ENCODE results near the gene RASA3. TPM values are rescaled to one million over a fixed set of nuclear protein-coding genes. Genes with fewer than 3 reads are reported as not detected.

Gene RASA3
- total RNA-seq, 1 experiment from 2014 or later, result 10.0 TPM

DNA sequence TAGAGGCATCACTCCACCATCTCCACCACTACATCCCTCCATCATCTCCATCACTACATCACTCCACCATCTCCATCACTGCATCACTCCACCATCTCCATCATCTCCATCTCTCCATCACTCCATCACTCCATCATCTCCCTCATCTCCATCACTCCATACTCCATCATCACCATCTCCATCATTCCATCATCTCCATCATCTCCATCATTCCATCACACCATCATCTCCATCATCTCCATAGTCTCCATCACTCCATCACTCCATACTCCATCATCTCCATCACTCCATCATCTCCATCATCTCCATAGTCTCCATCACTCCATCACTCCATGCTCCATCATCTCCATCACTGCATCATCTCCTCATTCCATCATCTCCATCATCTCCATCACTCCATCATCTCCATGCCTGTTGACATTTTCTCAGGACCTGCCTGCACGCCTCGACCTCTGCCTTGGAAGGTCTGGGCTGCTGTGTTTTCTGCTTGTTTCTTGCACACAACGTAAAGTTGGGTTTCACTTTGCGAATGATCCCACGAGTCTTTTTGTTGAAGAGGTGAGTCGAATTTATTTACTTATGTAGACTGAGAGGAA is 21.2 kb upstream of the RASA3 start:
- ChIA-PET CTCF (no interaction called here), POLR2A (ENCODE audit: unreplicated experiment) (no interaction called here)
- intact Hi-C loops (cut with micrococcal nuclease; ENCODE audit: unreplicated experiment), result loop anchor here (5.0 kb wide), 1 partner anchor 59 kb away; no protein-coding TSS in a partner anchor
- Histone ChIP-seq H3K4me3 (no peak overlapping the region), H3K4me1 (replicated peaks; ENCODE audit: insufficient read depth) (peaks cover 30% of the 10 kb centered on the region), H3K27ac (no peak overlapping the region), H3F3A (ENCODE audit: insufficient read depth, low read depth) (peaks cover 21% of the 10 kb centered on the region), H3K4me2 (no peak overlapping the region), H3K9me2 (ENCODE audit: insufficient read depth) (no peaks in the 10 kb centered on the region), H3K36me3 (ENCODE audit: low read depth) (no peaks in the 10 kb centered on the region), H2AFZ (no peak overlapping the region), H3K79me2 (ENCODE audit: low read depth) (no peaks in the 10 kb centered on the region), H4K20me1 (ENCODE audit: insufficient read depth) (no peaks in the 10 kb centered on the region), H3K27me3 (ENCODE audit: insufficient read depth, low read depth) (no peaks in the 10 kb centered on the region), H3K9me3 (ENCODE audit: insufficient read depth, low read depth) (no peaks in the 10 kb centered on the region)
- TF ChIP-seq CTCF (conservative IDR thresholded peaks at IDR 0.05) (no peak), EZH2 (IDR thresholded peaks at IDR 0.05; ENCODE audit: low read depth) (no peak)
- no TSS peak for BruUV-seq (replicated peaks)
- peak in 1 of 2 experiments; percentile 6 for DNase-seq

DNA sequence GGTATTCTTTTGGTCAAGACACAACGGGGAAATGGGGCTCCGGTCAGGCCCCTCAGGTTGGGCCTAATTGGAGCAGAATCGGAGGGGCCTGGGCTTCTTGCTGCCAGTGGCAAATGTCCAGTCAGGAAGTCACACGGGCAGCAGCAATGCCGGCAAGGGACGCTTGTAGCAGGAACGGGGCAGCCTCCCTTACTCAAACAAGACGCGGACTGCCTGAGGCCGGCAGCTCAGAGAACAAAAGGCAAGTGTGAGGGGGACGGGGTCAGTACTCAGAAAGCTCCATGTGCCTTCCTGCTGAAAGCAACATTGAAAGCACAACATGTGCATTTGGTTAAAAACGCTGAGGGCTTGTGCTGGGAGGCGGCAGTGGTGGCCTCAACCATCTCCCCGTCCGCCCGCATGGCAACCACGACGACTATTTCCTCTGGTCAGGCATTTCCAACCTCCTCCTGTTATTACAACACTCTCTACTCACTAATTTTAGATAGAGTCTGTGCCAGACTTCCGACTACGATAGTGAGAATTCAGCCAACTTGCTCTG is 20.5 kb upstream of the RASA3 start:
- peaks cover 21% of the 10 kb centered on the region for H3F3A ChIP-seq (ENCODE audit: insufficient read depth, low read depth)
- no peak overlapping the region for H2AFZ ChIP-seq
- ChIA-PET CTCF (no interaction called here), POLR2A (ENCODE audit: unreplicated experiment) (no interaction called here)
- H3K9me3 ChIP-seq (ENCODE audit: insufficient read depth, low read depth), result no peaks in the 10 kb centered on the region
- no peaks in the 10 kb centered on the region for H3K27me3 ChIP-seq (ENCODE audit: insufficient read depth, low read depth)
- H3K4me2 ChIP-seq, result no peak overlapping the region
- no peak for TF ChIP-seq CTCF (conservative IDR thresholded peaks at IDR 0.05)
- TF ChIP-seq EZH2 (IDR thresholded peaks at IDR 0.05; ENCODE audit: low read depth), result no peak
- H3K27ac ChIP-seq, result no peak overlapping the region
- no peaks in the 10 kb centered on the region for H4K20me1 ChIP-seq (ENCODE audit: insufficient read depth)
- BruUV-seq (replicated peaks), result no TSS peak
- no peaks in the 10 kb centered on the region for H3K36me3 ChIP-seq (ENCODE audit: low read depth)
- no peaks in the 10 kb centered on the region for H3K9me2 ChIP-seq (ENCODE audit: insufficient read depth)
- H3K4me3 ChIP-seq, result no peak overlapping the region
- peaks cover 27% of the 10 kb centered on the region for H3K4me1 ChIP-seq (replicated peaks; ENCODE audit: insufficient read depth)
- no peaks in the 10 kb centered on the region for H3K79me2 ChIP-seq (ENCODE audit: low read depth)
- intact Hi-C loops (cut with micrococcal nuclease; ENCODE audit: unreplicated experiment), result loop anchor here (5.0 kb wide), 1 partner anchor 59 kb away; no protein-coding TSS in a partner anchor
- peak in 1 of 2 experiments; percentile 28 for DNase-seq

DNA sequence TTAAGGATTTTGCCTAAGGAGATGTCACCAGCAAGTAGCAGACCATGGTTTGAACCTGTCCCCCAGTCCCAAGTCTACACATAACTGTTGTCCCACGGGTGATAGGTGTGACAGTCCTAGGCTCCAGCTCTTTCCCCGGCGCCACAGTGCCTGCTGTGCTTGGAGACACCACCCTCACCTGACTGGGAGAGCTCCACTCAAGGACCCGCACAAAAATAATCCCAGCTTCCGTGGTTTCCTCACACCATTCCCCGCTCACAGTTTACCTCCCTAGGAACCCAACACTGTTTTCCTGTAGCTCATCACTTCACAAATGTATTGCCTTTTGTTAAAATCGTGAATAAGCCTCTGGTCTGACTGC is 19.8 kb upstream of the RASA3 start:
- Histone ChIP-seq H3F3A (ENCODE audit: insufficient read depth, low read depth) (peaks cover 18% of the 10 kb centered on the region), H3K36me3 (ENCODE audit: low read depth) (no peaks in the 10 kb centered on the region), H3K4me1 (replicated peaks; ENCODE audit: insufficient read depth) (peaks cover 26% of the 10 kb centered on the region), H3K79me2 (ENCODE audit: low read depth) (no peaks in the 10 kb centered on the region), H3K4me3 (no peak overlapping the region), H2AFZ (no peak overlapping the region), H3K9me3 (ENCODE audit: insufficient read depth, low read depth) (no peaks in the 10 kb centered on the region), H3K4me2 (peak overlapping the region; percentile 66; the same call in 1 of the 2 replicates), H3K27me3 (ENCODE audit: insufficient read depth, low read depth) (no peaks in the 10 kb centered on the region), H3K9me2 (ENCODE audit: insufficient read depth) (no peaks in the 10 kb centered on the region), H3K27ac (peak overlapping the region; percentile 47; the same call in 1 of the 2 replicates), H4K20me1 (ENCODE audit: insufficient read depth) (no peaks in the 10 kb centered on the region)
- no TSS peak for BruUV-seq (replicated peaks)
- CTCF ChIA-PET, result no interaction called here
- intact Hi-C loops (cut with micrococcal nuclease; ENCODE audit: unreplicated experiment), result loop anchor here (5.0 kb wide), 1 partner anchor 60 kb away; no protein-coding TSS in a partner anchor
- POLR2A ChIA-PET (ENCODE audit: unreplicated experiment), result no interaction called here
- TF ChIP-seq EZH2 (IDR thresholded peaks at IDR 0.05; ENCODE audit: low read depth) (no peak), CTCF (conservative IDR thresholded peaks at IDR 0.05) (no peak)
- no peak for DNase-seq
